G401.6 (cell line): ENCODE results near the gene NTRK2.

Source experiments
- FAIRE-seq: peaks from 2 replicates; lab custom pipeline; 2012; peaks lifted over from hg19 to GRCh38; lab: Jason Lieb, UNC

NTRK2 gene

GRCh38 chr9:84852617-84853301 lies 183.2 kb downstream of the NTRK2 start:
- no peak for FAIRE-seq

GRCh38 chr9:84856181-84856632 lies 186.7 kb downstream of the NTRK2 start:
- no peak for FAIRE-seq

- FAIRE-seq, result no peak
Observed at GRCh38 chr9:84857211-84857610, 187.7 kb downstream of the NTRK2 start.

GRCh38 chr9:84858364-84858763 lies 188.8 kb downstream of the NTRK2 start:
- FAIRE-seq, result no peak

- no peak for FAIRE-seq
Observed at GRCh38 chr9:84860249-84861115, 191.0 kb downstream of the NTRK2 start.

GRCh38 chr9:84861455-84861854 lies 191.9 kb downstream of the NTRK2 start:
- FAIRE-seq, result no peak

GRCh38 chr9:84862308-84862707 lies 192.8 kb downstream of the NTRK2 start:
- FAIRE-seq, result no peak

GRCh38 chr9:84862810-84863287 lies 193.3 kb downstream of the NTRK2 start:
- no peak for FAIRE-seq

- FAIRE-seq, result no peak
Observed at GRCh38 chr9:84863372-84863771, 193.8 kb downstream of the NTRK2 start.

GRCh38 chr9:84866396-84867175 lies 197.1 kb downstream of the NTRK2 start:
- no peak for FAIRE-seq

GRCh38 chr9:84867186-84867585 lies 197.7 kb downstream of the NTRK2 start:
- no peak for FAIRE-seq

GRCh38 chr9:84869091-84869490 lies 199.6 kb downstream of the NTRK2 start:
- FAIRE-seq, result no peak

GRCh38 chr9:84871983-84872382 lies 202.5 kb downstream of the NTRK2 start:
- FAIRE-seq, result no peak

GRCh38 chr9:84874022-84874421 lies 204.5 kb downstream of the NTRK2 start:
- FAIRE-seq, result no peak

- FAIRE-seq, result no peak
Observed at GRCh38 chr9:84874596-84874995, 205.1 kb downstream of the NTRK2 start.

GRCh38 chr9:84875193-84875592 lies 205.7 kb downstream of the NTRK2 start:
- no peak for FAIRE-seq

GRCh38 chr9:84879631-84880030 lies 210.1 kb downstream of the NTRK2 start:
- no peak for FAIRE-seq

GRCh38 chr9:84880835-84881234 lies 211.3 kb downstream of the NTRK2 start:
- FAIRE-seq, result no peak

- no peak for FAIRE-seq
Observed at GRCh38 chr9:84886866-84887265, 217.3 kb downstream of the NTRK2 start.

- no peak for FAIRE-seq
Observed at GRCh38 chr9:84891924-84892323, 222.4 kb downstream of the NTRK2 start.

- no peak for FAIRE-seq
Observed at GRCh38 chr9:84893419-84894128, 224.0 kb downstream of the NTRK2 start.

- no peak for FAIRE-seq
Observed at GRCh38 chr9:84894859-84895258, 225.3 kb downstream of the NTRK2 start.
